ENCODE results near the gene NXPE1.
"Not testable (repeated sequence)": the region's sequence is repeated elsewhere in the genome, so short reads cannot be mapped to it uniquely, and the experiment has no call there.

Gene NXPE1

GRCh38 chr11:114559425-114560310, at the start of gene NXPE1:
TSS of gene NXPE1 (minus strand) at chr11:114559881. CDS start at chr11:114551201, 8,680 bp downstream.
- DNase-seq = no peak

GRCh38 chr11:114609429-114609828, 49.7 kb upstream of the NXPE1 start:
- DNase-seq = no peak

GRCh38 chr11:114608605-114609004, 48.9 kb upstream of the NXPE1 start:
- not testable (repeated sequence) for DNase-seq

- no peak for DNase-seq
These were observed 48.2 kb upstream of the NXPE1 start for GRCh38 chr11:114607753-114608459.

- not testable (repeated sequence) for DNase-seq
These were observed 47.1 kb upstream of the NXPE1 start for GRCh38 chr11:114606802-114607075.

- no peak for DNase-seq
These were observed 46.5 kb upstream of the NXPE1 start for GRCh38 chr11:114606003-114606801.

- no peak for DNase-seq
These were observed 45.7 kb upstream of the NXPE1 start for GRCh38 chr11:114605370-114605769.

- DNase-seq = no peak
These were observed 45.2 kb upstream of the NXPE1 start for GRCh38 chr11:114604886-114605285.

GRCh38 chr11:114604179-114604813, 44.6 kb upstream of the NXPE1 start:
- no peak for DNase-seq

GRCh38 chr11:114603151-114603550, 43.5 kb upstream of the NXPE1 start:
- not testable (repeated sequence) for DNase-seq

- no peak for DNase-seq
These were observed 38.8 kb upstream of the NXPE1 start for GRCh38 chr11:114598461-114598860.

- DNase-seq = no peak
These were observed 36.7 kb upstream of the NXPE1 start for GRCh38 chr11:114596175-114596919.

- no peak for DNase-seq
These were observed 35.9 kb upstream of the NXPE1 start, which contains the start of gene NXPE4 for GRCh38 chr11:114595571-114595970. TSS of gene NXPE4 (minus strand) at chr11:114595786. CDS start at chr11:114594759, 1,027 bp downstream.

- no peak for DNase-seq
These were observed 35.0 kb upstream of the NXPE1 start for GRCh38 chr11:114594703-114595102.

GRCh38 chr11:114587398-114587953, 27.8 kb upstream of the NXPE1 start:
- DNase-seq = no peak

- no peak for DNase-seq
These were observed 27.1 kb upstream of the NXPE1 start for GRCh38 chr11:114586797-114587196.

GRCh38 chr11:114571712-114572111, 12.0 kb upstream of the NXPE1 start:
- no peak for DNase-seq

GRCh38 chr11:114569801-114570200, 10.1 kb upstream of the NXPE1 start:
- no peak for DNase-seq

GRCh38 chr11:114566276-114566675, 6.6 kb upstream of the NXPE1 start:
- DNase-seq = no peak

- DNase-seq = no peak
These were observed 5.2 kb upstream of the NXPE1 start for GRCh38 chr11:114564831-114565230.

- DNase-seq = no peak
These were observed 3.4 kb upstream of the NXPE1 start for GRCh38 chr11:114563077-114563476.
